T-helper 17 cell (primary cell): ENCODE measurements around the gene PTPRN2. TPM values are rescaled to one million over a fixed set of nuclear protein-coding genes. Genes with fewer than 3 reads are reported as not detected.

Source experiments
- ATAC-seq: fragments of 150-1000 bp; cut with Tn5 transposase; 2 replicates; pipeline ENCODE4 v1.10.0; 2021; ENCODE audit warnings: mild to moderate bottlenecking, moderate library complexity
- DNase-seq, 3 donors: peaks; one replicate each; pipeline versions ENCODE4 v3.0.0 to v3.0.0-alpha.2; 2020 to 2021
- H3K9me3 ChIP-seq: one replicate; pipeline ENCODE4 v1.7.0; 2013; ENCODE audit warnings: low read length, mild to moderate bottlenecking; ENCODE audit not compliant: control insufficient read depth, poor library complexity, severe bottlenecking
- H3K27ac Mint-ChIP-seq: one replicate; pipeline ENCODE4 v1.8.0; 2022; ENCODE audit warnings: mild to moderate bottlenecking, moderate library complexity, mixed read lengths
- H3K27me3 Mint-ChIP-seq: one replicate; pipeline ENCODE4 v1.8.0; 2022; ENCODE audit warnings: mixed read lengths
- H3K36me3 Mint-ChIP-seq: one replicate; pipeline ENCODE4 v1.8.0; 2022; ENCODE audit warnings: low read depth, mixed read lengths
- H3K4me1 Mint-ChIP-seq: one replicate; pipeline ENCODE4 v1.8.0; 2022; ENCODE audit warnings: mild to moderate bottlenecking, mixed read lengths
- H3K4me3 Mint-ChIP-seq: one replicate; pipeline ENCODE4 v1.8.0; 2022; ENCODE audit warnings: mild to moderate bottlenecking, moderate library complexity, mixed read lengths
- total RNA-seq, 4 donors: library from RNA in 2 of 4; stranded (reverse) in 2 of 4; gene quantifications; one replicate each; pipeline ENCODE4 v1.2.3 and lab custom pipeline; 2022 to 2026

Gene PTPRN2
- total RNA-seq, 2 donors from 2014 or later = 0.42 to 0.57 TPM

DNA sequence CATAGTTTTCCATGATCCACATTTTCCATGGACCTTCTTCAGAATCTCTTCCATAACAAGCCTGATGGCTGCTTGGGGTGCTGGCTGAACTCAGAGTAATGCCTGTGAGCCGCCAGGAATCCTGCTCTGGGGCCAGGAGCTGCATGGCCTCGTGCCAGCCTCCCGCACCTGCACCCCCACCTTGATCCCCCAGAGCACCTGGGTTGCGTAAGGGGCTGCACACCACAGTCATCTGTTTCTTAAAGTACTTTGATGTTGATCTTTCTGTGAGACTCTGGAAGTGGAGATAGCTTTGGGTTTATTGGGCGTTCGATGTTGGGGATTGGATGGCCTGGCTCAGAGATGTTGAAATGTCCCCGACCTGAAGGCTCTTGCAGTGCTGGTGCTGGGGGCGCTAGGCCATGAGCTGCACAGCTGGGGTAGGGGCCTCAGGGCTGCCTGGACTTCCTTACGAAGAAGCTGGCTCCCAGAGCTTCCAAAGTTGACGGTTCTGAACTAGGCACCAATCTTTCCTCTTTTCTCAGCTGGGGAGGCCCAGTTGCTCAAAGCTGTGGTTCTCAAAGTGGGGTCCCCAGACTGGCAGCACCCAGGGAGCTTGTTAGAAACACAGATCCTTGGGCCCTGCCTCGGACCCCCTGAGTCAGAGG lies 716.9 kb downstream of the PTPRN2 start:
- ATAC-seq (no peak), DNase-seq (no peak)
- Mint-ChIP-seq H3K4me3 (no peak overlapping the region), H3K36me3 (no peaks in the 10 kb centered on the region), H3K27me3 (no peaks in the 10 kb centered on the region), H3K27ac (peak overlapping the region; percentile 1), H3K4me1 (peaks cover 15% of the 10 kb centered on the region)
- H3K9me3 ChIP-seq = no peaks in the 10 kb centered on the region

DNA sequence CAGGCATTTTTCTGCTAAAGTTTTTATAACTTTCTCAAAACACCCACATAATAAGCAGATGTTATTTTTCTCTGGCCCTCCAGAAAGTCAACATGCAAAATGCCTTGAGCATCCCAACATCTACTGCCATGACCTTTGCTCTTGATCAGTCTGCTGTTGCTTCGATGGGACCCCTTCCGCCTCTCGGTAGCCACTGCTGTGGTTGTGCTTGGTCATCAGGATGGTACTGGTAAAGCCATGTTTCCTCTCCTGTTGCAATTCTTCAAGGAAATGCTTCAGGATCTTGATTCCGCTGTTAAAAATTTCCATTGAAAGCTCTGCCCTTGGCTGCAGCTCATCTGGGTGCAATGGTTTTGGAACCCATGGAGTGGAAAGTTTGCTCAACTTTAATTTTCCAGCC lies 717.8 kb downstream of the PTPRN2 start:
- no peak for DNase-seq
- Mint-ChIP-seq H3K4me1 (peaks cover 8% of the 10 kb centered on the region), H3K27ac (no peak overlapping the region), H3K4me3 (no peak overlapping the region), H3K36me3 (no peaks in the 10 kb centered on the region), H3K27me3 (no peaks in the 10 kb centered on the region)
- ATAC-seq = no peak
- no peaks in the 10 kb centered on the region for H3K9me3 ChIP-seq

DNA sequence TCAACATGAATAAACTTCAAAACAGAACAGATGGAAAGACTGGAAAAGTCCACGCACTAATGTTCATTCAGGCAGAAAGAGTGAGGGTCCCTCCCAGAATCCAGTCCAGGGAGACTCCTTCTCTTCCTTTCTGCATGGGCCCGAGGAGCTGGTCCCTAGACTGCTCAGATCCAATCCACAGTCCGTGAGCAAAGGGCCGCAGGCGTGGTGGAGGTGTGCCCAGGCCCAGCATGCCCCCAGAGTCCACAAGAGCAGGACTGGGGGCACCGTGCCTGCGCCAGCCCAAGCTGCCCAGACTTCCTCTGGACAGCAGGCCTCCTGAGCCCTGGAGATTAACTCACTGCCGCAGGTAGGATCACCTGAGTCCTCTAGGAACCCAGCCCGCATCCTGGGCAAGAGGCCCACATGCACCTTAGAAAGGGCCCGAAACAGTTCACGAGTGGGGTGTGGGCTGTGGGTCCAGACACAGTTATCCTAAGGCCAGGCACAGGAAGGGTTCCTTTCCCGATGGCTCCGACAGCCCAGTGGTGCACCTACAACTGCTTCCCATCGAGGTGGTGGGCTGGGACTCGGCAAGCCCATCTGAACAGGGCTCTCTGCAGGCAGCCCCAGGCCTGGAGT lies 719.8 kb downstream of the PTPRN2 start:
- DNase-seq (no peak), ATAC-seq (no peak)
- Mint-ChIP-seq H3K27ac (no peak overlapping the region), H3K36me3 (no peaks in the 10 kb centered on the region), H3K4me1 (peaks cover 5% of the 10 kb centered on the region), H3K4me3 (no peak overlapping the region), H3K27me3 (no peaks in the 10 kb centered on the region)
- H3K9me3 ChIP-seq = no peaks in the 10 kb centered on the region

DNA sequence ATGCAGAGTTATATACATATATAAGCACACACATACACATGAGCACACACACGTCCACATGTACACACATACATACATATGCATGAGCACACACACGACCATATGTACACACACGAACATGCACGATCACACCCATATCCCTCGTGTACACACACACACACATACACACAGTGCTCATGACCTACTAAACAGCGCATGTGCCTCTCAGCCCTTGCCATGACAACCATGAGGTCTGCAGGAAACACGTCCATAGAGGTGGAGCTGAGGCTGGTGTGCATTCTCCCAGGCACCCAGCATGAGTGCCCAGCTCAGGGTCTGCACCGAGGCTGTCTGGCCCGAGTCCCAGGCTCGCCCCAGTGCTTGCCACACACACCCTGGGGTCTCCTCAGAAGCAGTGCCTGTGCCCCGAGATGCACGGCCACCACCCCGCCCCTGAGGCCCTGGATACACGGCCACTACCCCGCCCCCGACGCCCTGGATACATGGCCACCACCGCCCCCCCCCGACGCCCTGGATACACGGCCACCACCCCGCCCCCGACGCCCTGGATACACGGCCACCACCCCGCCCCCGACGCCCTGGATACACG lies 721.2 kb downstream of the PTPRN2 start:
- H3K27me3 Mint-ChIP-seq = no peaks in the 10 kb centered on the region

DNA sequence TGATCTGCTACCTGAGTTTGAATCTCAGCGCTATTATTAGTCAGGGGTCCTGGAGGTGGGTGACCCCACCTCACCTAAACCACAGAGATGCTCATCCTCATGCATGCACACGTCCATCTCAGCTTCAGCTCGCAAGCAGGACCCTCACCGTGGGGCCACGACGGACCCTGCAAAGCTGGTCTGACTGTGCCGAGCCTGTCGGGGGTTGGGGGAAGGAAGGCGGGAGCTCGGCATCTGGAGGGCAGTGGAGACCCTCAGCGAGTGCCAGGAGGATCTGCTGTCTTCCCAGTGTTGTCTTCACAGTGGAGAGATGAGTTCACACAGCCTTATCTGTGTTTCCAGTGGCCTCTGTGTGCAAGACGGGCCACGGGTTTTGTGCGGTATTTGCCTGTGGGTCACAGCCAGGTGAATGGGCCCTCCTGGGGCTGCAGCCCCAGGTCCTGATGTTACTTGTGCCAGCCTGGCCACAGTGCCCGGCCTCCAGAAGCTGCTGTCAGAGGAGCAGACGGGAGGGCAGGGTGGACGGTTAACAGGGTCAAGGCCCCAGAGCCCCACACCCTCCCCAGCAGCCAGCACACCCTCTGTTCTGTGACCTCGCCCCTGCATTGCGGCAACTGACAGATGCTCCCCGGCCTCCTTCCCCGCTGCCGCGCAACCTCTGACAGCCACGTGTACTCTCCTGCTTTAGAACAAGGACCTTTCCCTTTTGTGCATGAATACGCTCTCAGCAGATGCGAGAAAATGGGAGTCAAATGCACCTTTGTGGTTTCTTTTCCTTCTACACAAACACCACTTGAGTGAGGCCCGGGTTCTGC lies 722.1 kb downstream of the PTPRN2 start:
- Mint-ChIP-seq H3K4me3 (no peak overlapping the region), H3K27me3 (peaks cover 3% of the 10 kb centered on the region), H3K27ac (no peak overlapping the region), H3K36me3 (no peaks in the 10 kb centered on the region), H3K4me1 (no peaks in the 10 kb centered on the region)
- no peaks in the 10 kb centered on the region for H3K9me3 ChIP-seq
- no peak for DNase-seq
- ATAC-seq = no peak

More for the DNA sequence above, 721.2 kb downstream of the PTPRN2 start:
- H3K9me3 ChIP-seq = no peaks in the 10 kb centered on the region
- Mint-ChIP-seq H3K4me3 (no peak overlapping the region), H3K4me1 (peaks cover under 1% of the 10 kb centered on the region), H3K36me3 (no peaks in the 10 kb centered on the region), H3K27ac (no peak overlapping the region)
- ATAC-seq = no peak
- no peak for DNase-seq

DNA sequence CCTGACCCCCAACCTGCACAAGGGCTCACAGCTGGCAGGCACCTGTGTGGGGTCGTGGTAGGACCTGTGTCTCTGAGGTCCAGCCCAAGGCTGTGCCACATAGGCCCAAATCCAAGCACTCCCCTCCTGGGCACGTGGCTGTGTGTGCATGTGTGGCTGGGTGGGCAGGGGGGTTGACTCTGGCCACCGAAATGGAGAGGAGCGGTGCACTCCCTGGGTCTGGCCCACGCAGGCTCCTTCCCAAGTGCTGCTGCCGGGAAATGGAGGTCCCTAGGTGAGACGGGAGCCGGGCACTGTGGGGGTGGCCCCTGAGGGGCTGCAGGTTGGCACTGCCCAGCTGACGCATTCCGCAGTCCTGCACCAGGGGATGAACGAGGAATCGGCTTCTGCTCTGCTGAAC lies 722.7 kb downstream of the PTPRN2 start:
- no peak overlapping the region for H3K27ac Mint-ChIP-seq
- no peaks in the 10 kb centered on the region for H3K9me3 ChIP-seq
- H3K4me3 Mint-ChIP-seq = no peak overlapping the region
- no peaks in the 10 kb centered on the region for H3K4me1 Mint-ChIP-seq
- no peaks in the 10 kb centered on the region for H3K36me3 Mint-ChIP-seq
- DNase-seq = no peak
- ATAC-seq = no peak
- peaks cover 9% of the 10 kb centered on the region for H3K27me3 Mint-ChIP-seq

DNA sequence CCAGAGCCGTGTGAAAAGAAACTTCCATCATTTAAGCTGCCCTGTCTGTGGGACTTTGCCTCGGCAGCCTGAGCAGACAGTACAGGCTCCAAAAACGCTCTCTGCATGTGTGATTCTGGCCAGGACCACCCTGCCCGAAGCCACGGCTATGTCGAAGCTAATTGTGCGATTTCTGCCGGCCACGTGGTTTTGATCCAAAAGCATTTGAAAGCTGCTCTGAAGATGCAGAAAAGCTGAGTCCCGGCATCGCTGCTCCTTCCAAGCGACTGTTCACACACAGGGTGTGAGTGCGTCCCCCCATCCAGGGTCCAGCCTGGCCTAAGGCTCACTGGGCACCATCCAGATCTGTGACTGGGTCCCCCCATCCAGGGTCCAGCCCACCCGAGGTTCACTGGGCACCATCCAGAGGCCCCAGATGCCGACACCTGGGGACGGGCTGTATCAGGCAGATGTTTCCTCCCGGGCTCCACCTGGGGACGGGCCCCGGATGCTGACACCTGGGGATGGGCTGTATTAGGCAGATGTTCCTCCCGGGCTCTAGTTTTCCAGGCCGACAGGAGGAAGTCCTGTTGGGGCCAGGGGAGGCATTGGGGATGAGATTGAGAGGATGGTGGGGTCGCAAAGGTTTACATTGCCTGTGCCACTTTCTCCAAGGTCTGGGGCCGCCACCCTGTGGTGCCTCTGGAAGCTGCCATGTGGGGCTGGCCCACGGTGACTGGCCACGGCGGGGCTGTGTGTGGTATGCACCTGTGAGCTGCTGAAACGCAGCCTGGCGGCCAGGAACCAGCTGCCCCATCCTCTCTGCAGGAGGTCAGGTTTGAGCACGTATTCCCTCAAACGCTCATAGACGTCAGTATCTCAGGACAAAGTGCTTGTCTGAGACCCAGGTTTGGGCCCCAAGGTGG lies 723.5 kb downstream of the PTPRN2 start:
- Mint-ChIP-seq H3K27me3 (peaks cover 11% of the 10 kb centered on the region), H3K27ac (no peak overlapping the region), H3K4me1 (no peaks in the 10 kb centered on the region), H3K4me3 (no peak overlapping the region), H3K36me3 (no peaks in the 10 kb centered on the region)
- H3K9me3 ChIP-seq = no peaks in the 10 kb centered on the region
- ATAC-seq = no peak
- DNase-seq = no peak

DNA sequence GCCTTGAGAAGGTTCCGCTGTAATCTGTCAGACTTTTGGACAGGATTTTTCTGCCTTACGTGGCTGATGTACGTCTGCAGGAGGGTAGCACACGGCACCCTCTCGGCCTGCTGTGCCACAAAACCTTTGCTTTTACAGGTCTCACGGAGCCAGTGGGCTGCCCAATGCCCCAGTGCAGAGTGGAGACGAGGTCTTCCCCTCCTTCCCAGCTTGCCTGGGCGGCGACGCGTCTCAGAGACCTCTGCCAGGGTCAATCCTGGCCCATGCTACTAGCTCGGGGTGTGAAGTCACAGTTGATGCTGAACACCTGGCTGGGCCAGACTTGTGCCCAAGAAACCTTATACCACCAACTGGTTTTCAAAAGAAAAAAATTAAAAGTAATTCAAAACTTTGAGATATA lies 724.4 kb downstream of the PTPRN2 start:
- no peaks in the 10 kb centered on the region for H3K9me3 ChIP-seq
- no peaks in the 10 kb centered on the region for H3K4me1 Mint-ChIP-seq
- H3K4me3 Mint-ChIP-seq = no peak overlapping the region
- ATAC-seq (no peak), DNase-seq (no peak)
- H3K27ac Mint-ChIP-seq = no peak overlapping the region
- H3K27me3 Mint-ChIP-seq = peaks cover 11% of the 10 kb centered on the region
- H3K36me3 Mint-ChIP-seq = no peaks in the 10 kb centered on the region

DNA sequence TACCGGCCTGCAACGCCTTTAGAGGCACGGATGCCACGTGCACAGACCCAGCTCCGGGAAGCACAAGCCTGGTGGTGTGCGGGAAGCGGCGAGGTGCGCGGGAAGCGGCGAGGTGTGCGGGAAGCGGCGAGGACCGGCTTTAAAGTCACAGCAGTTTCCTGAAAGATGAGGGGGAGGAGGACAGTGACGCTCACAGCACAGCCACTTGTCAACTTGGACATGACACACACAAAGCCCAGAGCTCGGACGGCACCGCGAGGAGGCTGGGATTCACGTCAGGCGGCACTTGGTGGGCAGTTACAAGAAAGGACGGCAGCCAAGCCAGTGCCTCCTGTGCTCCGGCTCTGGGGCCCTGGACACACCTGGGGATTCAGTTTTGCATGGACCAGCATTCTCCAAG lies 724.9 kb downstream of the PTPRN2 start:
- no peaks in the 10 kb centered on the region for H3K4me1 Mint-ChIP-seq
- no peak for ATAC-seq
- no peak overlapping the region for H3K27ac Mint-ChIP-seq
- H3K9me3 ChIP-seq = no peaks in the 10 kb centered on the region
- H3K36me3 Mint-ChIP-seq = no peaks in the 10 kb centered on the region
- no peak overlapping the region for H3K4me3 Mint-ChIP-seq
- H3K27me3 Mint-ChIP-seq = peaks cover 11% of the 10 kb centered on the region
- DNase-seq = no peak

DNA sequence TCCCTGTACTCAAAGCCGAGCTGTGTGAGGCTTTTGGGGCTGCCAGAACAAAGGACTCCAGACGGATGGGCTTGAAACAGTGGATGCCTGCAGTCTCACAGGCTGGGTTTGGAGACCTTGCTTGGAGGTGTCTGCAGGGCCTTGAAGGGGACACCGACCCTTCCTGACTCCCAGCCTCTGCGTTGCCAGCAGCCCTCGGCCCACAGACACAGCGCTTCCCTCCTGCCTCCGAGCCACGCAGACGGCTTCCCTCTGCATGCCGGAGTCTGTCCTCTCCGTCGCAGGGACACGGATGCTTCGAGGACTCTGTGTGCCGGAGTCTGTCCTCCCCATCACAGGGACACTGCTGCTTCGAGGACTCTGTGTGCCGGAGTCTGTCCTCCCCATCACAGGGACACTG lies 726.1 kb downstream of the PTPRN2 start:
- H3K36me3 Mint-ChIP-seq = no peaks in the 10 kb centered on the region
- no peaks in the 10 kb centered on the region for H3K4me1 Mint-ChIP-seq
- ATAC-seq (no peak), DNase-seq (no peak)
- no peak overlapping the region for H3K27ac Mint-ChIP-seq
- peaks cover 16% of the 10 kb centered on the region for H3K27me3 Mint-ChIP-seq
- no peaks in the 10 kb centered on the region for H3K9me3 ChIP-seq
- H3K4me3 Mint-ChIP-seq = no peak overlapping the region

DNA sequence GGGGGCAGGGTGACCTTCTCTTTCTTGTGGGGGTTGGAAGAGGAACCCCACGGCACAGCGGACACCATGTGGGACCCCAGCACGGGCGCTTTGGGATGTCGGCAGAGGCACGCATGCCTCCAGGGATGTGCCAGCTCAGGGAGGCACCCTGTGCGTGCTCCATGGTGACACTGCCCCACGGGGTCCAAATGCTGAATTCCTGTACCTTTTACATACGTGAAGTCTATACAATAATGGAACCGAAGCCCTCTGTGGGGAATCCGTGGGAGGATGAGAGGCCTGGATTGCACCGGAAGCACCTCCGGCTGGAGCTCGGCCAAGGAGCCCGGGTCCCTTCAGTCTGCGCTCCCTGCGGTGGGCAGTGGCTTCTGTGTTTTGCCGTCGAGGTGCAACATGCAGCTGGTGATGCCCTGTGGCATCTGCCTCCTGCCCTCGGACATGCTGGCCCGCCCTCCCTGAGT lies 726.6 kb downstream of the PTPRN2 start:
- peaks cover 16% of the 10 kb centered on the region for H3K27me3 Mint-ChIP-seq
- no peaks in the 10 kb centered on the region for H3K36me3 Mint-ChIP-seq
- H3K27ac Mint-ChIP-seq = no peak overlapping the region
- no peak for ATAC-seq
- H3K4me1 Mint-ChIP-seq = no peaks in the 10 kb centered on the region
- no peak for DNase-seq
- H3K4me3 Mint-ChIP-seq = no peak overlapping the region
- no peaks in the 10 kb centered on the region for H3K9me3 ChIP-seq

DNA sequence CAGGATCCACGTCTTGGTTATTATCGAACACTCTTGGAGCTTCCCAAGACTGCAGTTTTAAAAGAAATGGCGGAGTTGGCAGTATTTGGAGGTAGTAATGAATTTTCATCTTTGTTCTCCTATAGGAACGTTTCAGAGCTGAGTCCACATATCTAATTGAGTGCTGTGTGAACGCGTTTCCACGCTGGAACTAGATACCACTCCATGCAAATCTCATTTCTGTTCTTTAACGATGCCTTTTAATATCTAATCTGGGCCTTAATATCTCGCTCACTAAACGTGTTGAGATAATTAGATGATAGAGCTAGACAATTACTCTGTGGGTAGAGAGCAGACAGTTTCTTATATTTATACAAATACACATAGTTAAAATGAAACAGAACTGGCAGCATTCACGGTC lies 727.2 kb downstream of the PTPRN2 start:
- no peaks in the 10 kb centered on the region for H3K36me3 Mint-ChIP-seq
- no peaks in the 10 kb centered on the region for H3K9me3 ChIP-seq
- DNase-seq = no peak
- peaks cover 16% of the 10 kb centered on the region for H3K27me3 Mint-ChIP-seq
- no peak overlapping the region for H3K4me3 Mint-ChIP-seq
- ATAC-seq = no peak
- no peaks in the 10 kb centered on the region for H3K4me1 Mint-ChIP-seq
- H3K27ac Mint-ChIP-seq = no peak overlapping the region
